NOMO-1 treated with DMSO at 0.1 percent for 48 hours (cell line): ENCODE measurements around the gene FZD2.
"Not testable (repeated sequence)": the region's sequence is repeated elsewhere in the genome, so short reads cannot be mapped to it uniquely, and the experiment has no call there.

Experiments used
- DNase-seq: peaks from one replicate; lab custom pipeline; 2025; ENCODE audit not compliant: unreplicated experiment; lab: John Stamatoyannopoulos, UW

Gene FZD2

DNA sequence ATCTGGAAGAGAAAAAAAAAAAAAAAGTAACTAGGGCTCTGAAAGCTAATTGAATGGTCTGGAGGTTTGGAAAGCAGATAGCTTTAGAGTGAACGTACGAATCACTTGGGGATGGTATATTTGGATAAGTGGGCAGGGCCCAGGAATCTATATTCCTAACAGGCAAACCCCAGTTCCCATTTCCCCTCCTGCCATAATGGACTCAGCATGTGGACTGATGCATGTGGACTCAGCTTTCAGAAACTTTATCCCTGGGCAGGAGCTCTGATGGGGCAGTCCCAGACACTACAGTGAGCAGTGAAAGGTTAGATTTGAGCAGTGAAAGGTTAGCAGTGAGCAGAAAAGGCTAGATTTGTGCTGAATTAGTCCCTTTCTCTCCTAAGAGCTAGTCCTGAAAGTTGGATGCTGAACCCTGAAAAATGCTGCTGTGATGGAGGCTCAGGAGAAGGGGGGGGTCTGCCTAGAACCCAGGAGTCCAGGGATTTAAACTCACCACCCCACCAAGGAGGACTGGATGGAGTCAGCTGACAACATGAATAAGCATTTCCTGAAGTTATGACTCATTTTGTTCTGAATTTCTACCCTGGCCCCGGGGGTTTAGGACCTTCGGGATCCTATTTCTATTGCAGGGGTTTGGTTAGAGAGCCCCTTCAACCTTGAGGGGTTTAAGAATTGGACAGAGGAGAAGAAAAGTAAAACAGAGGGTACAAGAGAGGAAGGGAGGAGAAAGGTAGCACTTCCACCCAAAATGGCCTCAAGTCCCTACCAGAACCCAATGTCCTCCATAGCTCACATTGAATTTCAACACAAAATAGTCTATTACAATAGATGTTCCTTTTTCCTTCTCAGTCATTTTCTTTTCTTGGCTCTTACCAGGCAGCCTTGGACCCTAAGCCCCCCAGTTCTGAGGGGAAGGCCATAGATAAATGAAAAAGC lies 10.3 kb upstream of the FZD2 start:
- peak; percentile 49 for DNase-seq

DNA sequence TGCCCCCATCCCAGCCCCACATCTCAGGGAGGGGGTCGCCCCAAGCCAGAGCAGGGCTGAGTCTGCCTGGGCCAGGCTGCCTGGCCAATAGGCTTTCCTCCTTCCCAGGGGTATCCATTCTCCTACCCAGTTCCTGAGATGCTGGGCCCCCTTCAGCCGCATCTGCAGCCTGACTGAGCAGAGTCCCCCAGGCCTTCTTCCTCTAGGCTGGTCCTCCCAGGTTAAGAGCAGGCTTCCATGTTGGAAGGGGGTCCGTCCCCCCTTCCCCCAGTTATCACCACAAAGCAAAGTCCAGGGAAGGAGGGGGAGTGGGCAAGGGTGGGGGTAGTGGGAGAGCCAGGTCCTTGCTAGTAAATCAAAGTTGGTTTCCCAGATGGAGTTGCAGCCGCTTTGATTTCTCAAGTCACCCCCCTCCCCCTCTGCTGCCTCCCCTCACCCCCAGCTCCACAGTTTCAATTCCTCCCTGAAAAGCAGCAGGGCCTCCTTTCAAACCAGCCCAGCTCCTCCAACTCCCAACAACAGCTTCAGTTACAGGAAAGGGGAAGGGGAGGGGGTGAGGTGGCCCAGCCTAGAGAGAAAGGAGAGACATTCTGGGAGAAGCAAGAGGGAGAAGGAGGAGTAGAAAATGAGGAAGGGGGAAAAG lies 9.5 kb upstream of the FZD2 start:
- DNase-seq = peak; percentile 67

DNA sequence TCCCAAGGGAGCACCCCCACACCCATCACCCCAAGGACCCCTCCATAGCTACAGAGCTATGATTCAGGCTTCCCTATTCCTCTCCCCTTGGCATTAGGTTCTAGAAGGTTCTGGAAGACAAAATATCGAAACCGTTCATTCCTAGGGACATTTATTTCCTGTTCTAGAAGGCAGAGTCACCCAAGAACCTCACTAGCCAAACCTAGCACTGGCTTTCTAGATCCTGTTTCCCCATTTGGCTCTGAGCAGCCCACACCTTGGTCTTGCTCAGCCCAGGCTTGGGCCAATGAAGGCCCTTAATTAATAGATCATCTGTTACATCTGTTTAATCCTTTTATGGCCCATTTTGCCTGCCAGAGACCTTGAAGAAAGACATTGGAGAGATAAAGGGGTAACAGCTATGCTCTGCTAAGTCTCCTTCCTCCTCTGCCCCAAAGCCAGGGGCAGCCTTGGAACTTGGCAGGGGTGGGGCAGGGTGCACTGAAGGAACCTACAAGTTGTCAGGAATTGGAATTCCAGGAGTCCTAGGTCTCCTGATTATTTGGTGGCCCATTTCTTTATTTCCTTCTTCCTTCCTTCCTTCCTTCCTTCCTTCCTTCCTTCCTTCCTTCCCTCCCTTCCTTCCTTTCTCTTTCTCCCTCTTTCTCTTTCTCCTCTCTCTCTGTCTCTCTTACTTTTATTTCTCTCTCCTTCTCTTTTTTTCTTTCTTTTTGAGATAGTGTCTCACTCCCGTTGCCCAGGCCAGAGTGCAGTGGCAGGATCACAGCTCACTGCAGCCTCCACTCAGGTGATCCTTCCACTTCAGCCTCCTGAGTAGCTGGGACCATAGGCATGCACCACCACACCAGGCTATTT lies 8.7 kb upstream of the FZD2 start:
- peak; percentile 49 for DNase-seq

DNA sequence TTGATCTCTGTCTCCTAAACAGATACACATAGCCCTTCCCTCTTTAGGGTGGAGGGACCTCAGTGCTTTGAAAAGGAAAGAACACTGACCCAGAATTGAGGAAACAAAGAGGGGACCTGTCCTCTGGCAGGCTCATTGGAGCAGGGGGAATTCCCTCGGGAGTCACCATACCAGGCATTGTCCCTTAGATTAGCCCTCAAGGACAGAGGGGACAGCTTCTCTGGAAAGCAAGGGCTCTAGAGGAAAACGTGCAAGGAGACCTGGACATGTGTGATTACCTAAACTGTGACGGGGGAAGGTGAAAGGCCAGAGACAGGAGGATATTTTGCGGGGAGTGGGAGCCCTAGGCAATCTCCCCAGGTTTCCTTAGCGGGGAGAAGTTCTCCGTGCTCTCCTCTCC lies 7.6 kb upstream of the FZD2 start:
- no peak for DNase-seq

DNA sequence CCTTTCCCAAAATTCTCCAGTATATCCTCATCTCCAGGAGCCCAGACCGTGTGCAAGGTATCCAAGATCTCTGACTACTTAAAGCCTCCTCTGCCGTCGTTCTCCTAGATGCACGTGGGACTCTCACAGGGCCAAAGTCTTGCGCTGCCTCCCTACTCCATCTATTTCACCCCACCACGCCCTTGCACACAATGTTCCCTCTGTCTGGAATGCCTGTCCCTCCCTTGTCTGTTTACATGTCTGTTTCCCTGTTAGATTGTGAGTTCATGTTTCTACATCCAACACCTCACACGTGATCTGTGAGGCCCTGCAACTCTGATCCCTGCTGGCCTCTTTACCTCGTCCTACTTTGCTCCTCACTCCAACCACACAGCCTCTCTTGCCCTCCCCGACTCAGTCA lies 4.9 kb upstream of the FZD2 start:
- no peak for DNase-seq

DNA sequence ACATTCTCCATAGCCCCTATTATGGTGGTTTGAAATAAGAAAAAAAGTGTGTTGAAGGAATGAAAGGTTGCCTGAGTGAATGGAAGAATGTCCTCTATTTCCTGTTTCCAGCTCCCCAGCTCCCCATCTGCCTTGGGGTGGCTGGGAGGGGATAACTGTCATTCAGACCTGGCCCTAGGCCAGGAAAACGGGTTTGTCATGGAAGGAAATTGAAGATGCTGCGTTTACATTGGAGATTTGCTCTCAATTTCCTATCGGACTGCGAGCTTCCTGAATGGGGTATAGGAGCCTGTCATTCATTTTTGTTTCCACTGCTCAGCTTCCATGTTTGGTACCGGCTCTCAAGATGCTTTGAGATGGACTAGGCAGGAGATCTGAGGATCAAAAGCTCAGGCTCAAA lies 2.2 kb upstream of the FZD2 start:
- DNase-seq = no peak

DNA sequence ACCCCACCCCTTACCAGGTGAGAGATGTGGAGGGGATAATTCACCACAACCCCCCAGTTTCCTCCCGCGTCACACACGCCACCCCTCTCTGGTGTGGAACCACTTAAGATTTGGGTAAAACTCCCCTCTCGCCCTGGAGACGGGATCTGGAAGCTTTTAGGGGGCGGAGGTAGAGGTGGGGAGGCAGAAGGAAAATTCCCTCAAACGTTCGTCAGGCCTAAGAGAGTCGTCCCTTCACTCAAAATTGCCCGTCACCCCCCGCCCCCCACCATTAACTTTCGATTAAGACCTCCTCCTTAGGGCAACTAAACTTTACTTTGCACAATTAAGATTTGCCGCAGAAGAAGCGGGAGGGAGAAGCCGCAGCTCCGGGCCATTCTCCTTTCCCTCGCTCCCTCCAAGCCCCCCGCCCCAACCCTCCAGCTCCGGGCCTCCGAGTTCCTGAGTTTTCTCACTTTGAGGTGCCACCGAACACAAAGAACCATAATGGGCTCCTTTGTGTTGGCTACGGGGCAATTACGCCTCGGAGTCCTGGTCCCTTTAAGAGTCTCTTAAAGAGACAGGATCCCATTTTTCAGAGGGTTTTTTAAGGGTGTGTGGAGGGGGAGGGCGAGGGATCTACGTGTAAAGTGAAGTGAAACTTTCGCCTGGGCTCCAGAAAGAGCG lies 985 bp upstream of the FZD2 start:
- peak; percentile 83 for DNase-seq

DNA sequence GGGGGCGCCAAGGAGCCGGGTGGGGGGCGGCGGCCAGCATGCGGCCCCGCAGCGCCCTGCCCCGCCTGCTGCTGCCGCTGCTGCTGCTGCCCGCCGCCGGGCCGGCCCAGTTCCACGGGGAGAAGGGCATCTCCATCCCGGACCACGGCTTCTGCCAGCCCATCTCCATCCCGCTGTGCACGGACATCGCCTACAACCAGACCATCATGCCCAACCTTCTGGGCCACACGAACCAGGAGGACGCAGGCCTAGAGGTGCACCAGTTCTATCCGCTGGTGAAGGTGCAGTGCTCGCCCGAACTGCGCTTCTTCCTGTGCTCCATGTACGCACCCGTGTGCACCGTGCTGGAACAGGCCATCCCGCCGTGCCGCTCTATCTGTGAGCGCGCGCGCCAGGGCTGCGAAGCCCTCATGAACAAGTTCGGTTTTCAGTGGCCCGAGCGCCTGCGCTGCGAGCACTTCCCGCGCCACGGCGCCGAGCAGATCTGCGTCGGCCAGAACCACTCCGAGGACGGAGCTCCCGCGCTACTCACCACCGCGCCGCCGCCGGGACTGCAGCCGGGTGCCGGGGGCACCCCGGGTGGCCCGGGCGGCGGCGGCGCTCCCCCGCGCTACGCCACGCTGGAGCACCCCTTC lies 484 bp downstream of the FZD2 start:
- DNase-seq = peak; percentile 39

DNA sequence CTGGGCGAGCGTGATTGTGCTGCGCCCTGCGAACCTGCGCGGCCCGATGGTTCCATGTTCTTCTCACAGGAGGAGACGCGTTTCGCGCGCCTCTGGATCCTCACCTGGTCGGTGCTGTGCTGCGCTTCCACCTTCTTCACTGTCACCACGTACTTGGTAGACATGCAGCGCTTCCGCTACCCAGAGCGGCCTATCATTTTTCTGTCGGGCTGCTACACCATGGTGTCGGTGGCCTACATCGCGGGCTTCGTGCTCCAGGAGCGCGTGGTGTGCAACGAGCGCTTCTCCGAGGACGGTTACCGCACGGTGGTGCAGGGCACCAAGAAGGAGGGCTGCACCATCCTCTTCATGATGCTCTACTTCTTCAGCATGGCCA lies 1.0 kb downstream of the FZD2 start:
- no peak for DNase-seq

DNA sequence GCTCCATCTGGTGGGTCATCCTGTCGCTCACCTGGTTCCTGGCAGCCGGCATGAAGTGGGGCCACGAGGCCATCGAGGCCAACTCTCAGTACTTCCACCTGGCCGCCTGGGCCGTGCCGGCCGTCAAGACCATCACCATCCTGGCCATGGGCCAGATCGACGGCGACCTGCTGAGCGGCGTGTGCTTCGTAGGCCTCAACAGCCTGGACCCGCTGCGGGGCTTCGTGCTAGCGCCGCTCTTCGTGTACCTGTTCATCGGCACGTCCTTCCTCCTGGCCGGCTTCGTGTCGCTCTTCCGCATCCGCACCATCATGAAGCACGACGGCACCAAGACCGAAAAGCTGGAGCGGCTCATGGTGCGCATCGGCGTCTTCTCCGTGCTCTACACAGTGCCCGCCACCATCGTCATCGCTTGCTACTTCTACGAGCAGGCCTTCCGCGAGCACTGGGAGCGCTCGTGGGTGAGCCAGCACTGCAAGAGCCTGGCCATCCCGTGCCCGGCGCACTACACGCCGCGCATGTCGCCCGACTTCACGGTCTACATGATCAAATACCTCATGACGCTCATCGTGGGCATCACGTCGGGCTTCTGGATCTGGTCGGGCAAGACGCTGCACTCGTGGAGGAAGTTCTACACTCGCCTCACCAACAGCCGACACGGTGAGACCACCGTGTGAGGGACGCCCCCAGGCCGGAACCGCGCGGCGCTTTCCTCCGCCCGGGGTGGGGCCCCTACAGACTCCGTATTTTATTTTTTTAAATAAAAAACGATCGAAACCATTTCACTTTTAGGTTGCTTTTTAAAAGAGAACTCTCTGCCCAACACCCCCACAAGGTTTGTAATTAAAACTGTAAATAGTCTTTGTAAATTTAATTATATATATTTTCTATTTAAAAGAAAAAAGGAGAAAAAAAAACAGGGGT lies 1.7 kb downstream of the FZD2 start:
- peak; percentile 7 for DNase-seq

DNA sequence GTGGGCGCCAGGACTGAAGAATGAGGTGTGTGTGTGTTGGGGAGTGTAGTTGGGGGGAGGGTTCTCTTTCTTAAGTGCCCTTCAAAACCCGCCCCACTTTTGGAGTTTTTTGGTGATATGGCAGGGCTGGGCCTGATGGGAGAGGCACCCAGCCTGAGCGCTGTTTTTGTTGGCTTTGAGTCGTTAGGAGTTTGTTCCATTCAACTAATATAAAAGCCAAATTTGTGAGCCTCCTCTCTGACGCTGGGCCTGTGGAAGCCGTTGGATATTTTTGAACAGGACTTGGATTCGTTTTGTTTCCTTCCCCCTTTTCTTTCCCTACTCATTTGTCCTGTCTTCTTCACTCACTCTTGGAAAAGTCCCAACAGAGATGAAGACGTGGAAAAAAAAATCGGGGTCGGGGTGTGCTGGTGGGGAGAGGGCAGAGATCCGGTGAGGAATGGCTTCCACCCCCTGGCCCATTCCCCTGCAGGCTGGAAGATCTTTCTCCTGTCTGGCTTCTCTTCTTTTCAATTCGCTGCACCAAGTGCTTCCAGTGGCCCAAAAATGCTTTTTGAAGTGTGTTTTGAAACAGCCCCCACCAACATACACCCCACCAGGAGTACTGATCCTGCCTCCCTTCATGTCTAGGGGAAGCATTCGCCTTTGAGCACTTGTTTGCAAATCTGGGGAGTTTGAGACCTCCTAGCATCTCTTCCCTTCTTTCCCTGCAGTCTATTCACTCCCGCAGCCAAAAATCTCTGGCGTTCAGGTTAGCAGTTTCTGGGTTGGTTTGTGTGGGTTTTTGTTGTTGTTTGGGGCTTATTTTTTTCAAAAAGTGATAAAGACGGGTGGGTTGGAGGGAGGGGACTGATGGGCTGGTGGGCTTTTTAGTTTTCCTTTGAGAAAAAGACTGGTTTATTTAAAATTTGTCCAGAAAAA lies 2.6 kb downstream of the FZD2 start:
- no peak for DNase-seq

DNA sequence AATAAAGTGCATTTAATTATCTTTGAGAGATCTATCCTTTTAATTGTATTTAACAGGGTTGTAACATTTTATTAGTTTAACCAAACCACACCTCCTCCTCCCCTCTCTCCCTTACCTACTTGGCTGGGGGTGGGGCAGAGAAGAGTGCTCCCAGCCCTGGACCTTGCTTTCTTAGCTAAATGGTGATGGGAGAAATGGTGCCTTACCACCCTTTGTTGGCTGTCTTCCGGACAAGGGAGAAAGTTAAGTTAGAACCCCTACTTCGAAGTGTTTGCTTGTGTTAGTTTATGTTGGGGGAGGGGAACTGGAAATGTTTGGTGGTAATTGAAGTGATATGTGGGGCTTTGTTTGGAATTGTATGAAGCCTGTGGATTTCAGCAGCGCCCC lies 3.9 kb downstream of the FZD2 start:
- DNase-seq = no peak

DNA sequence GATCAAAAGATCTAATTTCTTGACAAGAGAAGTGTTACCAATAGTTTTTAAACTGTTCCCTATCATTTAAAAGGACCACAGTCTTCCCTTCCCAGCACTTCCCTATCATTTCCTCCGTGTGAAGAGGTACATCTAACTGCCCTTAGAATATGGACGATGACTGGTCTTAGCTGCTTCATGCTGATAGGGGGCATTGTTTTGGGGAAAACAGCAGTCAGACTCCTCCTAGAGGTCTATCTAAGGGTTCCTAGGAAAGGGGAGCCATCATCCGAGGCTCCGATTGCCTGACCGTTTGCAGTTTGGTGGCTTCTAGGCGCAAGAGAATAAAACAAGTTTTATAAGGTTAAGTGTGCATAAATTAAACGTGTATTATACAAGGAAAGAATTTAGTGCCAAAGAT lies 7.1 kb downstream of the FZD2 start:
- no peak for DNase-seq

DNA sequence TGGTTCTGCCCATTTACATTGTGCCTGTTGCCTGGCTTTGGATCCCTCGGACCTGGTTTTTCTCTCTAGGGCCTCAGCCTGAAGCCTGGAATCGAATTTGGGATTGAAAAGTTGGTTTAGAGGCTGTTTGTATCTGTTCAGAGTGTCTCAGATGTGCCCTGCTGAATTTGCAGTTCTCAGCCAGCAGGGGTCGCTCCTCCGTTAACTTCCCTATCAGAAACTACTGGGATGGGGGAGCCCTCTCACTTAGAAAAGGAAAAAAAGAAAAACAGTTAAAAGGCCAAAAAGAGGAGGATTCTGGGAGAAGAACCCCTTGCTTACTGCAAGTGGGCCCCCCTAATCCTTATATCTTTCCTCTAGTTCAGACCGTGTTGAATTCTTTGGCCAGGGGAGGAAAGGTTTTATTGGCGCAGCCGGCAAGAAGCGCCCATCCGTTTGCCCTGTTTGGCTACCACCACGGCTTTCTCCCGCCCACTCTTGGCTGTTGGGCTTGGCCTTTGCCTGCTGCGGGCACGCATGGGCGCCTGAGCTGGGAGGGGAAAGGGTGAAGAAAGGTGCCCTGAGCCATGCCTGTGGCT lies 8.7 kb downstream of the FZD2 start:
- DNase-seq = no peak

DNA sequence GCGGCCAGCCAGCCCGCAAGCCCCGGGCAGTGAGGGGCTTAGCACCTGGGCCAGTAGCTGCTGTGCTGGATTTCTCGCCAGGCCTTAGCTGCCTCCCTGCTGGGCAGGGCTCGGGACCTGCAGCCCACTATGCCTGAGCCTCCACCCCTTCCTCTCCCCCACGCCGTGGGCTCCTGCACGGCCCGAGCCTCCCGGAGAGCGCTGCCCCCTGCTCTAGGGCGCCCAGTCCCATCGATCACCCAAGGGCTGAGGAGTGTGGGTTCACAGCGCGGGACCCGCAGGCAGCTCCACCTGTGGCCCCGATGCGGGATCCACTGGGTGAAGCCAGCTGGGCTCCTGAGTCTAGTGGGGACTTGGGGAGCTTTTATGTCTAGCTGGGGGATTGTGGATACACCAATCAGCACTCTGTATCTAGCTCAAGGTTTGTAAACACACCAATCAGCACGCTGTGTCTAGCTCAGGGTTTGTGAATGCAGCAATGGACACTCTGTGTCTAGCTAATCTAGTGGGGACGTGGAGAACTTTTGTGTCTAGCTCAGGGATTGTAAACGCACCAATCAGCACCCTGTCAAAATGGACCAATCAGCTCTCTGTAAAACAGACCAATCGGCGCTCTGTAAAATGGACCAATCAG lies 11.1 kb downstream of the FZD2 start:
- not testable (repeated sequence) for DNase-seq

DNA sequence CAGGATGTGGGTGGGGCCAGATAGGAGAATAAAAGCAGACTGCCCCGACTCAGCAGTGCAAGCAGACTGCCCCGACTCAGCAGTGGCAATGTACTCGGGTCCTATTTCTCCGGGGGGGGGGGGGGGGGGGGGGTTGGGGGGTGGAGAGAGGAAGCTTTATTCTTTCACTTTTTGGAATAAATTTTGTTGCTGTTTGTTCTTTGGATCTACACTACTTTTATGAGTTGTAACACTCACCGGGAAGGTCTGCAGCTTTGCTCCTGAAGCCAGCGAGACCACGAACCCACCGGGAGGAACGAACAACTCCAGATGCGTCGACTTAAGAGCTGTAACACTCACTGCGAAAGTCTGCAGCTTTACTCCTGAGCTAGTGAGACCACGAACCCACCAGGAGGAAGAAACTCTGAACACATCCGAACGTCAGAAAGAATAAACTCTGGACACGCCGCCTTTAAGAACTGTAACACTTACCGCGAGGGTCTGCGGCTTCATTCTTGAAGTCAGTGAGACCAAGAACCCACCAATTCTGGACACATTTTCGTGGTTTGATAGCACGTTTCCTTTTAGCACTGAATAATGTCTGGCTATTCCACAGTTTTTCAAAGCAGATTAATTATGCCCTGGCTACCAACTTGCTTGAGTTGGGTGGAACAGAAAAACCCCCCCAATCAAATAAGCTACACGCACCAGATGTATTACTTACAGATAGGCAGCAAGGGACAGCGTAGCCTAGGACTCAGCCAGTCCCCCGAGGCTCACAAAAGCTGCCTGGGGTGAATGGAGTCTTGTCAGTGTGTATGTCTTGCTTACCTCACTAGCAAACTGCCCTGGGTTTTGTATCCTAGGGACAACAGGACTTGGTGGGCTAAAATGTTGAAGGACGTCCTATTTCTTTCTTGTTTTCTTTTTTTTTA lies 11.9 kb downstream of the FZD2 start:
- peak; percentile 22 for DNase-seq

DNA sequence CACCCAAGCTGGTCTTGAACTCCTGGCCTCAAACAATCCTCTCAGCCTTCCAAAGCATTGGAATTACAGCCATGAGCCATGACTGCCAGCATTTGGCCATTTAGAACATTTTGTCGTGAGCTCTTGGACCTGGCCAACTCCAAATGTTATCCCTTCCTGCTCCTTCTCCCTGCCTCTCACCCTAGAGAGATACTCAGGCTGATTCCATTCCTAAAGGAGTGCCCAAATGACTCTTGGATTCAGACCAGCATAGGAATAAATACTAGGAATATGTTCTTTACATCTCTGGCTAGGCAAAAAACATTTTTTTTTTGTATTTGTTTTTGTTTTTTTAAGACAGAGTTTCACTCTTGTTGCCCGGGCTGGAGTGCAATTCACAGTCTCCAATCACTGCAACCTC lies 15.5 kb downstream of the FZD2 start:
- no peak for DNase-seq
